Adrenal gland (tissue), 5 donors: ENCODE results near the gene SMAD7.

Source experiments
- POLR2A ChIP-seq, 2 donors: fragments of 450-650 bp; IDR thresholded peaks; one replicate each; pipeline ENCODE4 v1.6.1; 2017; ENCODE audit warnings: antibody characterized with exemption in 2 of 2, mild to moderate bottlenecking in 2 of 2, moderate library complexity in 1 of 2
- TF ChIP-seq, protein P1 (sequence below), 6 experiments: fragments of 450-650 bp in 4 of 6; fragments of 200-600 bp in 2 of 6; sonication (generic) in 1 of 6; IDR thresholded peaks; 1 replicate in 5 of 6; 2 replicates in 1 of 6; pipeline versions ENCODE4 v1.5.1 to v1.8.0; 2016 to 2021; ENCODE audit warnings: antibody characterized with exemption in 6 of 6, mild to moderate bottlenecking in 2 of 6, moderate library complexity in 1 of 6
- donor health status: DM: no; HTN: no; CAD: no.

DNA sequence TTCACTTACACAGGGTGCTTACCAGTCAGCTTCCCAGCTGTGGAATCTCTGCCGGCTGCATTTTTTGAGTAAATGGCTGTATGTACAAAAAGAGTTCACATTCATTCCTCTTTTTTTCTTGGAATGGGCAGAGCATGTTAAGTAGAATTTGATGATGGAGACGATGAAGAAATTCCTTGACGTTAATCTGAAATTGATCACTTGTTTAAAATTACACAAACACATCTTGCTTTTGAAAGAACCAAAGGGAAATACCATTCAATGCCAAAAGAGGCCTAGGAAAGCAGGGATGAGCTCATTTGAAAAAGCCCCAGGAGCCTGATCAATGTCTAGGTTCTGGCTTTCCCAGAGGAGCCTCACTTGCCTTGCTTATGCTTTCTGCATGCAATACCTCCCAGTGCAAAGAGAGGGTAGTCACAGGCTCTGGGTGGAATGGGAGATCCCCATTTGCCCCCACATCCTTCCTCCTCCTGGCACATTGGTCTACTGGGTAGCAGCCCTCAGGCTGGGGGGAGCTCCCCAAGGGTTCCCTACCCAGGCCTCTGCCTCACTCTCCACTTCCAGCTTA lies 12.3 kb upstream of the SMAD7 start:
- TF ChIP-seq, protein P1, sequence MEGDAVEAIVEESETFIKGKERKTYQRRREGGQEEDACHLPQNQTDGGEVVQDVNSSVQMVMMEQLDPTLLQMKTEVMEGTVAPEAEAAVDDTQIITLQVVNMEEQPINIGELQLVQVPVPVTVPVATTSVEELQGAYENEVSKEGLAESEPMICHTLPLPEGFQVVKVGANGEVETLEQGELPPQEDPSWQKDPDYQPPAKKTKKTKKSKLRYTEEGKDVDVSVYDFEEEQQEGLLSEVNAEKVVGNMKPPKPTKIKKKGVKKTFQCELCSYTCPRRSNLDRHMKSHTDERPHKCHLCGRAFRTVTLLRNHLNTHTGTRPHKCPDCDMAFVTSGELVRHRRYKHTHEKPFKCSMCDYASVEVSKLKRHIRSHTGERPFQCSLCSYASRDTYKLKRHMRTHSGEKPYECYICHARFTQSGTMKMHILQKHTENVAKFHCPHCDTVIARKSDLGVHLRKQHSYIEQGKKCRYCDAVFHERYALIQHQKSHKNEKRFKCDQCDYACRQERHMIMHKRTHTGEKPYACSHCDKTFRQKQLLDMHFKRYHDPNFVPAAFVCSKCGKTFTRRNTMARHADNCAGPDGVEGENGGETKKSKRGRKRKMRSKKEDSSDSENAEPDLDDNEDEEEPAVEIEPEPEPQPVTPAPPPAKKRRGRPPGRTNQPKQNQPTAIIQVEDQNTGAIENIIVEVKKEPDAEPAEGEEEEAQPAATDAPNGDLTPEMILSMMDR (IDR thresholded peaks at IDR 0.05), result no peak
- TF ChIP-seq POLR2A (IDR thresholded peaks at IDR 0.05), result no peak
